ENCODE results near the gene KSR1.
"Not testable (repeated sequence)": the region's sequence is repeated elsewhere in the genome, so short reads cannot be mapped to it uniquely, and the experiment has no call there.

The KSR1 gene

GRCh38 chr17:27455914-27456680 is at the start of gene KSR1:
Gene KSR1 (plus strand): TSS chr17:27456448. CDS start chr17:27456644, 196 bp downstream.
- DNase-seq (ENCODE audit: low spot score): peak; percentile 83

DNA sequence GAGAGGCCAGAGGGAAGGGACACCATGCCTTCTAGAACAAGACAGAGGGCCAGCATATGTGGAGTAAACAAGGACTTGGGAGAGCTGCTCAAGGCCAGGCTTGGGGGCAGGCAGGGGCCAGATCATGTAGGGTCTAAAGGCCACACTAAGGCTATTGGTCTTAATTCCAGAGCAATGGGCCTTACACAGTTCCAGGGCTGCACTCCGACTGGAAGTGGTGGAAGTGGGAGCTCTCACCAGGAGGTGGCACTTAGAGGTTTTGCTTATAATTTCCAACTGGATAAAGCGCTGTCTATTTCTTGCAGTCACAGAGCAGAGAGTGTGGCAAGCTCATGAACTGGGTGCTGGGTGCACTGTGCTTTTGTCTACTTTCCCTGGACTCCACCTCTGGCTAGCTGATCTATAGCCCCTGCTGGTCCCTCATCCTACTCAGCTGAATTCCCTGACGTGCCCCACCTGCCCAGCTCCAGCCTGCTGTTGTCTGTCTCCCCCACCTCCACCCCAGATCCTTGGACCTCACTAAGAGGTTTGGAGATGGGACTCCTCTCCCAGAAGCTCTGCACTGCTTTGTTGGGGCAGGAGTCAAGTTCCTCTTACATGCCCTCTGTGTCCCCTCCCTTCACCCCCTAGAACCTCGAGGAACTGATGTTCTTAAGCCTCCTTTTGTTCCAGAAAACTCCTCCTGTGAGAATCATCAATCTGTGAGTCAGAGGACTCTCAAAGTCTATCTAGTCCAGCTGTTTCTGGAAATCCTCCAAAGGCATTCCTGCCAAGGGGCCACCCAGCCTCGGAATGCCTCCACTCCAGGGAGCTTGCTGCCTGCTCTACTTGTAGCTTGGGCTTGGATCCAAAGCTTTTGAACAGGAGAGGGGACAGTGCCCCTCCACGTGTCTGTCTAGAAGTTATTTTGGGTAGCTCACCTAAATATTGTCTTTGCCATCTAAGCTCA is 48.1 kb upstream of the KSR1 start:
- no peak for DNase-seq (ENCODE audit: low spot score)

DNA sequence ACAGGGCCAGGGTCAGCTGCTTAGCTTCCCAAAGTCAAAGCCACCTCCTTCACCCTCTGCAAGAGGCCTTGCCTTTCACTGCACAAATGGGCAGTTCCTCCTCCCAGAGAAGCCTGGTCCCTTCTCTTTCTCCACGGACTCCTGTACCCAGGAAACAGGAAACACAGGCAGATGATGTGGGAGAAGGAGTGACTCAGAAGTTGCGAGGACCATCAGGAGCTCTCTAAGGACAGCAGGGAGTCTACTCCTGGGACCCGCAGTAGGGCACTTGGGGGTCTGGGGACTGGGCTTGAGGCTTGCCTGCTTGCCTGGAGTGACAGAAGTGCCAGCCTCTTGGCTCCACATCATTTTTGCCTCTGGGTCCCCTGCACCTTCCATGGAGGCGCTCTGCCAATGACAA is 47.4 kb upstream of the KSR1 start:
- no peak for DNase-seq (ENCODE audit: low spot score)

- DNase-seq (ENCODE audit: low spot score): not testable (repeated sequence)
Measured at GRCh38 chr17:27412158-27412557, 44.1 kb upstream of the KSR1 start.

DNA sequence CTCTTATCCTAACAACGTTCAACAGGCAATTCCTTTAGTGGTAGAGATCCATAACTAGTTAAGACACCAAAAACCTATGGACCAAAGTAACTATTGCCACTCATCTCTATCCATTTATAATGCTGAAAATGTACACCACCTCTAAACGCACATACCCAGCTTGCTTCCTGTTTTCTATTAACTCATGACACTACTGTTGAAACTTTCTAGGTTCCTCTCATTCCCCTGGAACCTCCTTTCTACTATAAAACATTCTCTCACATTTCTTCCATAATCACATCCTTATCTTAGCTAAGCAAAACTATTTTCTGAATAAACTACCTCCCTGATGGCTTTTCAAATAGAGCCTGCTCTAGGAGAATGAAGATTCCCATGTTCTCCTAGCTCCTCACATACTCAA is 42.9 kb upstream of the KSR1 start:
- no peak for DNase-seq (ENCODE audit: low spot score)

- DNase-seq (ENCODE audit: low spot score): no peak
Measured at GRCh38 chr17:27413792-27414191, 42.5 kb upstream of the KSR1 start.

GRCh38 chr17:27414271-27414670 is 42.0 kb upstream of the KSR1 start:
- DNase-seq (ENCODE audit: low spot score): no peak

GRCh38 chr17:27414694-27415093 is 41.6 kb upstream of the KSR1 start:
- DNase-seq (ENCODE audit: low spot score): no peak

- no peak for DNase-seq (ENCODE audit: low spot score)
Measured at GRCh38 chr17:27415120-27415795, 41.0 kb upstream of the KSR1 start.

DNA sequence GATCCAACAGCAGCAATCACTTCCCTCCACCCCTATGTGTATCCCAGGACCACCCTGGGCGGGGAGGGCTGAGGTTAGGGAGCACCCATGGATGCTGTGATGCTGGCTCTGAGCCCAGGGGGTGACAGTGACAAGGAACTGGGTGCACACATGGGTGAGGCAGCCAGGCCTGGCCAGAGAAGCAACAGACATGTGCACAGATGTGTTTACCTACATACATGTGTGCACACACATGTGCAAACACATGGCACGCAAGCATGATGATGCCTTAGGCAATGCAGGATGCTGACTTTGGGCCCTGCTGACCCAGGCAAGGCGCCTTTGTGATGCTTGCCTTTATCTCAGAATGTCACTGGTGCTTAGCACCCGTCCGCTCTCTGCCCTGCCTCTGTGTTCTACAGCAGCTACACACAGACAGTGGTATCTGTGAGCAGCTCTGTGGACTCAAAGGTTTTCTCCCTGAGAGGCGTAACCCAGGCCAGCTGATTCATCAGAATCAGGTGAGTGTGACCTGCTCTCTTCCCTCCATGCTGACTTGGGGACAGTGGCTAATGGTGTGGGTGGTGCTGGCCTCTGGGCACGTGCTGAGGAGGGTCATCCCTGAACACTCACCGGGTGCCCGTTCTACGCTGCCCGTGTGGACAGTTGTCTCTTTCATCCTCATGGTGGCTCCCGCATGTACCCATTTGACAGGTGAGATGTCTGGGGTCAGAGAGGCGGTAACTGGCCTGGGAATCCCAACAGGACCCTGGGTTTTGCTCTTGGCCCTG is 38.5 kb upstream of the KSR1 start:
- DNase-seq (ENCODE audit: low spot score): no peak

- DNase-seq (ENCODE audit: low spot score): no peak
Measured at GRCh38 chr17:27418366-27418615, 38.0 kb upstream of the KSR1 start.

DNA sequence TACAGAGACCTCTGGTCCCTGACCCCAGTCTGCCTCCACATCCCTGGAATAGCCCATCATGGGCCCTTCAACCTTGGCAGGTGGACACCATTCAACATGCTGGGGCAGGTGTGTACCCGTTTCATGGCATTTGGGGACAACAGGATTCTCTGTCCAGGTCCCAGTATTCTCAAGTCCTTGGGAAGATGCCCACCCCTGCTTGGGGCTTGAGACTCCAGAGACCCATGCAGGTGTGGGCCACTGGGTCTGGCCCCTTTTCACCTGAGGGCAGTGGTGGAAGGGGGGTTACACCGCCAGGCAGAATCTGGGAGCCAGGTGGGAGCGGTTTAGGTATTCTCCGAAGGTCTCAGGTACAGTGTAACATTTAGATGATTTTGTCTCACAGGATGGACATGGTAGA is 37.1 kb upstream of the KSR1 start:
- no peak for DNase-seq (ENCODE audit: low spot score)

GRCh38 chr17:27420211-27420950 is 35.9 kb upstream of the KSR1 start:
- no peak for DNase-seq (ENCODE audit: low spot score)

DNA sequence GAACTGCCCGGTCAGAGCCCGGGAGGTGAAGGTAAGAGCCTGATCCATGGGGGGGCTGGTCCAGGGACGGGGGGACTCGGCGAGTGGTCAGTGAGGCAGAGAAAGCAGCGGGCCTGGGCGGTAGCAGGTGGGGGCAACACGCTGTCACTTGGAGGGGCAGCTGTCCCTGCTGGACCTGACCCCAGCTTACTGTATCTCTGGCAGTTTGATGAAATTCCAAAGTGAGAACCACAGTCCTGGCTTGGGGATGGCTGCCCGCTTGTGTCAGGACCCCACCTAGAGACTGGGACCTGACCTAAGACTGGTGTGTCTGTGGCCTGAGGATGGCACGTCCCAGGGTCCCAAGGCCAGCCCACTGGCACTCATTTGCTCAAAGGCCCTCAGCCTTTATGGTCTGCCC is 35.1 kb upstream of the KSR1 start:
- DNase-seq (ENCODE audit: low spot score): no peak

DNA sequence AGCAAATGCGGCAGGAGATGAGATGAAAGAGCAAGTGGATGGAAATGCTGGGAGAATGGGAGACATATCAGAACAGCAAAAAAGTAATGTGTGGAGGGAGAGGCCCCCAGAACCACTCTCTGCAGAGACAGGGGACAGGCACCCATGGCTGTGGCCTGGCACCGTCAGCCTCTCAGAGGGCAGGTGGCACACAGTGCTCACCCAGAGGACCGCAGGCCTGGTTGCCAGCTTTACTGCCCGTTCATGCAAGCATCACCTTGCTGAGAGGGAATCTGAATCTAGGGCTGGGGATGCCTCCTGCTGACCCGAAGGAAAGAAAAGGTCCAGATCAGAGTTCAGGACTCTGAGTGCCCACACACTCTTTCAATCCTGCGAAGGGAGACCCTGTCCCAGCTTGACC is 34.6 kb upstream of the KSR1 start:
- not testable (repeated sequence) for DNase-seq (ENCODE audit: low spot score)

GRCh38 chr17:27422601-27423000 is 33.6 kb upstream of the KSR1 start:
- DNase-seq (ENCODE audit: low spot score): no peak

GRCh38 chr17:27423651-27424050 is 32.6 kb upstream of the KSR1 start:
- no peak for DNase-seq (ENCODE audit: low spot score)

DNA sequence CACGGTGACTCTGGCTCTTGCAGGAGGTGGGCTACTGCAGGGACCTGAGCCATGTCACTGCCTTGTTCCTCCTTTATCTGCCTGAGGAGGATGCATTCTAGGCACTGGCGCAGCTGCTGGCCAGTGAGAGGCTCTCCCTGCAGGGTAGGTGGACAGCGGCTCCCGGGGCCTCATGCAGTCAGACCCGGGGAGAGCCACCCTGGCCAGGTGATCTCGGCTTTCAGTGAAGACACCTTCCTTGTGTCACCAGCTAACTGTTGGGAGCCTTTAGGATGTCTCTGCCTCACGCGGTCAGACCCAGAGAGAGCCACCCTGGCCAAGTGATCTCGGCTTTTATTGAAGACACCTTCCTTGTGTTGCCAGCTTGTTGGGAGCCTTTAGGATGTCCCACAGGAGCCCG is 31.7 kb upstream of the KSR1 start:
- DNase-seq (ENCODE audit: low spot score): no peak

- DNase-seq (ENCODE audit: low spot score): no peak
Measured at GRCh38 chr17:27424941-27425340, 31.3 kb upstream of the KSR1 start.

DNA sequence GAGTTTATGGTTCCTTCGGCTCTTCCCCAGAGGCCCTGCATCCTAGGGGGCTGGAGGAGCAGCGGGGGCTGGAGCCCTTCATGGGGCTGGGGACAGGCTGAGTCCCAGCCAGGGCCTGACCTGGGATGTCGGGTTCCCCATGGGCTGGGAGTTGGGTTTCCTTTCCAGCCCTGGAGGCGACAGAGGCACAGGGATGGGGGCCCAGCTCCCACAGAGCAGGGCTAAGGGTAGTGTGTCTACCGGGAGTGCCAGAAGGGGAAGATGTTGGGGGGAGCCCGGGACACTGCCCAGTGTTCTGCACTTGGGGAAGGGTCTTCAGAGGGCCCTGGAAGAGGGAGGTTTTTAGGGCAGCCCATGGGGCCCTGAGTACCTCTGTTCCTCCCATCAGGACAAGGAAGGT is 30.7 kb upstream of the KSR1 start:
- DNase-seq (ENCODE audit: low spot score): not testable (repeated sequence)

DNA sequence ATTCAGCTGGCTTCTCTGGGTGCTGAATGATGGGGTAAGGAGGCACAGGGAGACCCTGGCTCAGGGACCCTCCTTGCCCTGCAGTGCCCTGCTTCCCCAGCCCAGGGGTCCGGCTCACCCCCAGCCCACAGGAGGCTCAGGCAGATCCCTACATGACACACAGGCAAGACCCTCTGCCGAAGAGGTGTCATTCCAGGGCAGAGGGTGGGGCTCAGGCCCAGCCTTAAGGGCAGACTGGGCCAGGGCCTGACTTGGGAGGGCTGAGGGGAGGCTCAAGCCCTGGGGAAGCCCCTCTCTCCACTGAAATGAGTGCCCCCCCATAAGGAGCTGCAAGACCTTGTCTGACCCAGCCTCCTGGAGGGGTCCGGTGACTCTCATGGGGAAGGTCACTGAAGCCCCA is 30.3 kb upstream of the KSR1 start:
- DNase-seq (ENCODE audit: low spot score): no peak

Measured in CD4-positive, alpha-beta T cell treated with Interleukin-15 for 4 hours (primary cell).